HepG2 (cell line): ENCODE measurements around the gene CUL9. TPM values are rescaled to one million over a fixed set of nuclear protein-coding genes. Genes with fewer than 3 reads are reported as not detected.

Experiments used
- ATAC-seq: fragments of 200-7000 bp; cut with Tn5 transposase; 3 replicates; pipeline ENCODE4 v1.9.1; 2020; ENCODE audit warnings: mild to moderate bottlenecking, moderate library complexity
- BruUV-seq: library from RNA; stranded (reverse); fragments of 400-500 nt; replicated peaks from 2 replicates; lab custom pipeline; 2021; lab: Mats Ljungman, UMichigan
- CTCF ChIA-PET: fragments of 300-600 bp; formaldehyde crosslinking; extraction: SDS; loops from one replicate; lab custom pipeline; 2021; ENCODE audit warnings: low total read pairs, inconsistent platforms, low intra/inter-chr PET ratio; lab: Yijun Ruan, JAX
- POLR2A ChIA-PET: fragments of 350-600 bp; sonication (Branson Sonifier 250); formaldehyde crosslinking; loops from one replicate; lab custom pipeline; 2020; ENCODE audit warnings: antibody characterized with exemption, inconsistent platforms; lab: Yijun Ruan, JAX
- DNase-seq: peaks from one replicate; pipeline ENCODE4 v3.0.0-alpha.2; 2015; ENCODE audit warnings: low spot score
- FAIRE-seq: peaks from 3 replicates; lab custom pipeline; 2011; peaks lifted over from hg19 to GRCh38; lab: Jason Lieb, UNC
- H2AFZ ChIP-seq: one replicate; pipeline ENCODE4 v1.6.1; 2011; ENCODE audit warnings: low read length, inconsistent platforms
- H3K27ac ChIP-seq: fragments of 300-600 bp; 3 replicates; pipeline ENCODE4 v1.8.0; 2011; ENCODE audit warnings: mixed run types, mild to moderate bottlenecking, mixed read lengths, low read length, inconsistent platforms; ENCODE audit not compliant: insufficient read depth; ENCODE audit errors: extremely low read length
- H3K27me3 ChIP-seq, 2 experiments: fragments of 200-600 bp in 1 of 2; 2 replicates in 1 of 2; 3 replicates in 1 of 2; pipeline versions ENCODE4 v1.6.0 to v1.8.0; 2011; ENCODE audit warnings: low read length in 2 of 2, mild to moderate bottlenecking in 2 of 2, moderate library complexity in 2 of 2, inconsistent platforms in 1 of 2; ENCODE audit not compliant: insufficient read depth in 2 of 2, control insufficient read depth in 1 of 2
- H3K36me3 ChIP-seq, 2 experiments: fragments of 200-600 bp in 1 of 2; replicated peaks in 1 of 2; 2 replicates in 1 of 2; 3 replicates in 1 of 2; pipeline versions ENCODE4 v1.5.1 to v1.8.0; 2011; ENCODE audit warnings: low read length in 2 of 2, inconsistent platforms in 1 of 2; ENCODE audit not compliant: insufficient read depth in 2 of 2, control insufficient read depth in 1 of 2
- H3K4me1 ChIP-seq: 2 replicates; pipeline ENCODE4 v1.5.1; 2012; ENCODE audit warnings: low read length, inconsistent platforms; ENCODE audit not compliant: insufficient read depth
- H3K4me2 ChIP-seq: 2 replicates; pipeline ENCODE4 v1.6.0; 2011; ENCODE audit warnings: low read depth, low read length, inconsistent platforms
- H3K4me3 ChIP-seq, 3 experiments: fragments of 200-600 bp in 1 of 3; sonication (generic), shearing (Covaris generic) in 1 of 3; replicated peaks in 1 of 3; 2 replicates each; pipeline ENCODE4 v1.5.1; 2011 to 2016; ENCODE audit warnings: low read length in 3 of 3, inconsistent platforms in 2 of 3, low read depth in 2 of 3, mild to moderate bottlenecking in 2 of 3, control low read depth in 1 of 3, mixed read lengths in 1 of 3; ENCODE audit not compliant: insufficient read depth in 1 of 3
- H3K79me2 ChIP-seq: one replicate; pipeline ENCODE4 v1.6.1; 2011; ENCODE audit warnings: low read length, inconsistent platforms; ENCODE audit not compliant: insufficient read depth
- H3K9ac ChIP-seq: 2 replicates; pipeline ENCODE4 v1.6.0; 2011; ENCODE audit warnings: mild to moderate bottlenecking, low read depth, low read length, inconsistent platforms; ENCODE audit not compliant: insufficient read depth
- H3K9me3 ChIP-seq: 2 replicates; pipeline ENCODE4 v1.5.1; 2012; ENCODE audit warnings: mild to moderate bottlenecking, low read length
- H4K20me1 ChIP-seq: 2 replicates; pipeline ENCODE4 v1.6.0; 2011; ENCODE audit warnings: inconsistent platforms, mild to moderate bottlenecking, low read length, moderate library complexity; ENCODE audit not compliant: insufficient read depth
- CENPT ChIP-seq: sonication (generic); formaldehyde crosslinking; IDR thresholded peaks from 2 replicates; pipeline ENCODE4 v1.8.0; 2022; ENCODE audit warnings: low read depth, mild to moderate bottlenecking, moderate library complexity, missing genetic modification reagents
- ERF ChIP-seq: IDR thresholded peaks from 2 replicates; pipeline ENCODE4 v1.6.1; 2018; ENCODE audit warnings: missing biosample characterization, missing genetic modification reagents
- ZNF276 ChIP-seq: sonication (generic); formaldehyde crosslinking; IDR thresholded peaks from 2 replicates; pipeline ENCODE4 v1.4.0; 2020; ENCODE audit warnings: mild to moderate bottlenecking, low read depth, missing genetic modification reagents
- ZNF564 ChIP-seq: sonication (generic); formaldehyde crosslinking; IDR thresholded peaks from 2 replicates; pipeline ENCODE4 v1.8.1; 2023; ENCODE audit warnings: mild to moderate bottlenecking, missing genetic modification reagents
- WGBS: methylation state at CpG from one replicate; pipeline ENCODE4 v1.1.6; 2017; ENCODE audit warnings: low lambda C conversion rate; 5-methylcytosine and 5-hydroxymethylcytosine counted together
- in situ Hi-C: cut with HindIII; loops from 2 replicates; pipeline ENCODE4 v1.10.0; 2017; ENCODE audit warnings: low pct_unique_long_range_greater_than_20kb; ENCODE audit not compliant: extremely low pct_ligation_motif_present
- intact Hi-C: fragments of 100-400 bp; cut with micrococcal nuclease; formaldehyde crosslinking; loops from one replicate; pipeline ENCODE4 v1.10.0; 2022; ENCODE audit not compliant: unreplicated experiment
- polyA plus RNA-seq, 8 experiments: library from polyadenylated mRNA; depleted of rRNA in 3 of 8; stranded (reverse) in 7 of 8; unstranded in 1 of 8; fragments of >200 nt; fragmentation: Illumina TruSeq in 4 of 8; extraction: Trizol in 4 of 8; gene quantifications; 2 replicates each; pipeline versions ENCODE4 v1.2.1 to v1.2.3, GENCODE V29; 2011 to 2016; ENCODE audit warnings: low read depth in 4 of 8, missing spikeins in 1 of 8, mixed read lengths in 1 of 8; ENCODE audit not compliant: insufficient read depth in 1 of 8
- total RNA-seq, 5 experiments: library from RNA; depleted of rRNA; stranded (reverse); fragments of >200 nt; fragmentation: Illumina TruSeq; extraction: Trizol; gene quantifications; 2 replicates each; pipeline ENCODE4 v1.2.3, GENCODE V29; 2016; ENCODE audit warnings: low read depth in 1 of 5

The CUL9 gene
- total and polyA plus RNA-seq, 2 of the 13 experiments (the other 11 are each of a cell fraction or from before 2014, with no cell fraction given): 11.4 to 13.7 TPM

GRCh38 chr6:43247114-43247999 lies 65.4 kb downstream of the CUL9 start (continued):
- TF ChIP-seq ZNF276 (CRISPR knock-in tag): 0 out of 2 replicates have a peak, but pooled peaks have one; percentile 5
- no peak for TF ChIP-seq ERF (CRISPR knock-in tag)

- ChIA-PET POLR2A (interaction anchor here (0.8 to 1.3 kb wide), 3 partner anchors 13 to 73 kb away, joined by 3 to 4 read pairs (median 3); partner anchors contain the start of gene DNPH1), CTCF (no interaction called here)
- in situ Hi-C loops (no loop called here), intact Hi-C loops (no loop called here)
- Histone ChIP-seq H3K79me2 (no peaks in the 10 kb centered on the region), H3K27ac (no peak overlapping the region), H3K4me3 (peak overlapping the region in 2 of 3 experiments; percentile 48 to 75; a peak in 2 of 6 replicates), H3K36me3 (no peaks in the 10 kb centered on the region), H3K4me2 (peak overlapping the region; percentile 92), H2AFZ (no peak overlapping the region), H3K27me3 (peaks cover 19 to 79% of the 10 kb centered on the region in 2 experiments), H4K20me1 (no peaks in the 10 kb centered on the region), H3K4me1 (peaks cover 38% of the 10 kb centered on the region), H3K9ac (no peak overlapping the region), H3K9me3 (no peaks in the 10 kb centered on the region)
- ATAC-seq: no peak
- no peak for FAIRE-seq
- TF ChIP-seq CENPT (no peak), ZNF564 (0 out of 2 replicates have a peak, but pooled peaks have one; percentile 4)
- no TSS peak for BruUV-seq
- 64% methylated on average over 3 of the region's 3 CpGs for WGBS
- DNase-seq: no peak
Observed at GRCh38 chr6:43248101-43248500, 66.1 kb downstream of the CUL9 start.
